C4-2B (cell line): ENCODE data around the gene CUEDC2.

Experiments
- CTCF ChIP-seq: fragments of 450-650 bp; conservative IDR thresholded peaks from 2 replicates; pipeline ENCODE4 v1.5.1; 2017; ENCODE audit warnings: mild to moderate bottlenecking
- ZFX ChIP-seq: fragments of 450-650 bp; IDR thresholded peaks from 2 replicates; pipeline ENCODE4 v1.6.1; 2017

DNA sequence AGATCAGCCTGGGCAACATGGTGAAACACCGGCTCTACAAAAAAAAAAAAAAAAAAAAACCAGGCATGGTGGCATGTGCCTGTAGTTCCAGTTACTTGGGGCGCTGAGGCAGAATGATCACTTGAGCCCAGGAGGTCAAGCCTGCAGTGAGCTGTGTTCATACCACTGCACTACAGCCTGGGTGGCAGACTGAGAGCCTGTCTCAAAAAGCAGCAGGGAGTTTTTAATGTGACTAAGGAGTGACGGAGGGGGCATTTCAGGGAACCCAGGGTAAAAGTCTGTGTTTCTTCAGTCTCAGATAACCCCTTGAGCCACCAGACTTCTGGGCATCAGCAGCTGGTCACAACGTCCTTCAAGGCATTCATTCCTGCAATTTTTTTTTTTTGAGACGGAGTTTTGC lies 21.1 kb upstream of the CUEDC2 start:
- no peak for TF ChIP-seq CTCF
- no peak for TF ChIP-seq ZFX
